NCI-H748 (cell line): ENCODE measurements around the gene ISG20.
A peak's percentile ranks its signal among the peaks of the same experiment; 100 is the strongest.

Experiments
- DNase-seq: peaks from one replicate; lab custom pipeline; 2025; ENCODE audit not compliant: unreplicated experiment; lab: John Stamatoyannopoulos, UW

Gene ISG20

DNA sequence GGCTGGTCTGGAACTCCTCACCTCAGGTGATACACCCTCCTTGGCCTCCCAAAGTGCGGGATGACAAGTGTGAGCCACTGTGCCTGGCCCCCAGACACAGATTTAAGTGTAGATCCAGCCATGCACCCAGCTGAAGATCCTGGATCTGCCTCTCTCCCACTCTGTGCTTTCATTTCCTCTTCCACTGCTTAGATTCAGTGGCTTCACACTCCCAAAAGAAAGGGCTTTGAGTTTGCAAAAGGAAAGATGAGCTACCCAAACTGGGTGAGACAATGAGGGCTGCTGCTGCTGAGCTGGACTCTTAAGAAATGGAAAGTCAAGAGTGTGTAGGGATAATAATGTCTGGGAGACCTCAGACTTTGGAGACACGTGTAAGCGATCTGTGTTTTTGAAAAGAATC is 45.5 kb downstream of the ISG20 start:
- DNase-seq: no peak

DNA sequence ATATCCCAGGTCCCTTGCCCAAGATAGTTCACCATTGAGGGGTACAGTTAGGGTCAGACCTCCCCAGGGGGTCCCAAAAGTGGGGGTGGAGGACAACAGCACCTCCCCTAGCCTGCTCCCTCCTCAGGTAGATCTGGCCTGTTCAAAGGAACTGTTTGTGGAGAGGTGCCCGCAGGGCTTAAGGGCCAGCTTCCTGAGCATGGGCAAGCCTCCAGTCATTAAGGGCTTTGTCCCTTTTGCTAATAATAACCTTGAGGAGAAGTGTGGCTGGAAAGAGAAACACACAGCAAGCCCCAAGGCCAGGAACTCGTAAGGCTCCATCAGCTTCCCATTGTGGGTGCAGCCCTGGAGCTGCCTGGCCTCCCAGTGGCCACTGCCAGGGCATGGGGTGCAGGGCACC is 47.4 kb downstream of the ISG20 start:
- no peak for DNase-seq

DNA sequence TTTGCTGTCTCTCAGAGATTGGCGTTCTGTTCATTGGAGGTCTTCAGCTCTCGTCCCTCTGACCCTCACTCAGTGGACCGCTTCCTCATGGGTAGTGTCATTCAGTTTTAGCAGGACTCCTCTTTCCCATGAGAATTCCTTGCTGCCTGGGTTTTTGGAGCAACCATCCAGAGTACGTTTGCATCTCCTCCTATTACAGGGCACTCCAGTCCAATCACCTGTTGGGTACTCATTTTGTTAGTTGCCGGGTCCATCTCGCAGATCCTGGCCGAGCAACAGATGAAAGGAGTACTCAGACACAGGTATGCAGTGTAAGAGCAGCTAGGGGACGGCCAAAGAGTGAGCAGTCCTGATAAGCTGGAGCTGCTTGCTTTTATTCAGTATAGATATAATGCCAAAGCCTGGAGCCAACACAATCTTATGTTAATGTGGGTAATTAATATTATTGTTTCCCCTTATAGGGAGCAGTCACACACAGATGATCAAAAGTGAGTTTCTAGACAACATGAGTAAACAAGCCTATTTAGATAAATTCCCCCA is 49.6 kb downstream of the ISG20 start:
- DNase-seq: peak; percentile 3

DNA sequence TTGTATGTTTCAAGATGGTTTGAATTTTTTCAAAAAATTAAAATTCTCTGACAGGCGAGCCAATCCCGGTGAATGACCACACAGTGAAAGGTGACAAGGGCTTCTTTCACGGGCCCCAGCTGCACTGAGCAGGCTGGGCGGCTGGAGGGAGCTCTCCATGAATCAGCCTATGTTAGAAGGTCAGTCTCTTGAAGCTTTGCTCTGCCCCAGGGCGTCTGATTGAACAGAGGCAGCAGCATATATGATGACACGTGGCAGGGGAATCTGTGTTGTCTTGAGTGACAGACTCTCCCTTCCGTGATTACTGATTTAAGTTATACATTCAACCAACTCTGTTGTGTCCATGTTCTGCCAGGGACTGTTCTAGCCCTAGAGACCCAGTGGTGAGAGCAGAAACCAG is 51.5 kb downstream of the ISG20 start:
- DNase-seq: no peak

DNA sequence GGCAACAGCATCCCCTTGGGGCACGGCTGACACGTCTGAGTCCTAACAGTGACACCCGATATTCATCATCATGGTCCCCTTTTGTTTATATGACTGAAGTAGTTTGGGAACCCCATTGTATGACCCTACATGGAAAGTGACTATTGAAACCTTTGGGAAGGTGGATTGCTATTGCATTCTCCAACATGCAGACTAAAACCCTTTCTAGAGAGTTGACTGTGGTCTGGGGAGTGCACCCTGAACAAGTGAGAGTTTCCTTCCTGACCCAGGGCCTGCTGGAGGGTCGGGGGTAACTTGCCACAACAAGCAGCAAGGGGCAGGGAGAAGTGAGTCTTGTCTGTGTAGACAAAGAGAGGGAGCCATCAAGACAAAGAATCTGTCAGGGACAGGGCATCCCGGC is 54.4 kb downstream of the ISG20 start:
- no peak for DNase-seq

DNA sequence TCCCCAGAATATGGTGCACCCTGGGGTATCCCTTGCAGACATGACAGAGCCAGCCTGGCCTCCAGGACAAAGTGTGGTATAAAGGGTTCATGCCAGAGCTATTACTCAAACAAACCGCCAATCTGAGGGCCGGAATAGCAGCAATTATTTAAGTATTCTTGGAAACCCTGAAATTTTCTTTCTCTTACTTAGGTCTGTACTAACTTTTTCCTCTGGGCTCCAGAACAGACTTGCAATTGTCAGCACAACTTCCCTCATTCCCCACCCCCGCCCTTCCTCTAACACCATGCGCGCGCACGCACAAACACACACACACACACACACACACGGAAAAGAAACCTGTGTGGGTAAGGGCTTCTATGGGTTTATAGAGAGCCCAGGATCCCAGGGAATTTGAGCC is 56.3 kb downstream of the ISG20 start:
- no peak for DNase-seq

DNA sequence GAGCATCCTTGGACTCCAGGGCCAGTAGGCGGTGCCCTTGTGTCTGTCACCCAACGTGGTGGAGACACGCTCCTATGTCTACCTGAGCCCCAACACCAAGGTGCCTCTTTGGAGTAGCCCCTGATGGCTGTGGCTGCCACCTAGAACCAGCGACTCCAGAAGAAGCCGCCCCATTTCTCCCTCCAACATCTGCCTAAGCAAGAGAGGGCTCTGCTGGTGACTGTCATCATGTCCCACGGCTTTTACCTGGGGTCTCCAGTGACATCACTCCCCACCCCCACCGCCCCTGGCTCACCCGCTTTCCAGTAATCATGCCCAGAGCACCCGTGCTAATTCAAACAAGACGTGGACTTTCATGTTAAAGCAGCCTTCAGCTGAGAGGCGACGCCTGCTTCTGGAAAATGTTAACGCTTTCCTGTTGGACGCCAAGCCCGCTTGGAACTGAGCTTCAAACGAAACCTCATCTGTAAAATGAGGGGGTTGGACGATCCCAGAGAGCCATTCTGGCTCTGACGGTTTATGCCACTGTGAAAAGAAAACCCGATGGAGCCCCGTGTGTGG is 57.0 kb downstream of the ISG20 start:
- DNase-seq: no peak

DNA sequence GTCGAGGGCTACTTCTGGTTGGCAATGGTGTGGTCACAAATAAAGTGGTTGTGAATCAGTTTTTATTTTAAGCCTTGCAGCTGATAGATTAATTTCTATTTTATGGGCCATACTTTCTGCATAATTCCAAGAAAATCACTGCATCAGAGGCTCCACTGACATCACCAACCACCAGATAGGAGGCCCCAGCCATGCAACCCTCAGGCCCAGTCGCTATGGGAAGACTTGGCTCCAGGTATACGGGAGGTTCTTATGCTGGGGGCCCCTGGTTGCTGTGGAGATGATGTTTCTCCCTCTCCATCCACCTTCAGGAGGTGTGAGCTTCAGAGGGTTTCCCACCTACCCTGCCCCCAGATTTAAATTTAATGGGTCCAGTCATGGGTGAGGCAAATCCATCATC is 57.4 kb downstream of the ISG20 start:
- no peak for DNase-seq

DNA sequence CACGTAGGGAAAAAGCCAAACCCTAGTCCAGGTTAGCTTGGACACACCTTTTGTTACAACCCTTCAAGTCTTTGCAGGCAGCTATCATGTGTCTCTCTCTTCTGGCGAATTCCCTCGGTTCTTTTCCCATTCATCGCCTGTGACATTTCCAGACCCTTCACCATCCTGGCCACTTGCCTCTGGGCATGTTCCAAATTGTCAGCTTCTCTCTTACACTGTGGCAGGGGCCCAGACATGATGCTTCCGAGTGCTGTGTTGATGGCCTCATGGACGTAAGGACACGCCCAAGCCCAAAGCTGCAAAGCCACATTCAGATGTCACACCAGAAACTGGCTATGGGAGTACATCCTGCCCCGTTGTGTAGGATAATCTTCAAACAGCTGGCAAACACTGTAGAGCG is 58.5 kb downstream of the ISG20 start:
- DNase-seq: no peak

DNA sequence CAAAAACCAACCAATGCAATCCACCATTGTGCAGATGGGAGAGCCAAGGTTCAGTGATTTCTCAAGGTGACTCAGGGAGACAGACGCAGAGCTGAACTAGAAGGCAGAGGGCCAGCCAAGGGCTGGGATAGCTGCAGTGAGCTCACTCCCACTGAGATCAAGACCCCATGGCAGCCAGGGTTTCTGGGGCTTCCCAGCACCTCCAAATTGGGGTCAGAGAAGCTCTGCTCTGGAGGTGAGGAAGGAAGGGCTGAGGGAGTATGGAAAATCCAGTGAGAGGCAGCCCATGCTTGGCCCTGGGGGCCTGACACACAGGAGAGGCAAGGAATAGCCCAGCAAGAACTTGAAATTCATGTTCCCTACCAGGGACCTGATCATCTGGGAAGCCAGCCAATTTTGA is 61.0 kb downstream of the ISG20 start:
- DNase-seq: no peak

DNA sequence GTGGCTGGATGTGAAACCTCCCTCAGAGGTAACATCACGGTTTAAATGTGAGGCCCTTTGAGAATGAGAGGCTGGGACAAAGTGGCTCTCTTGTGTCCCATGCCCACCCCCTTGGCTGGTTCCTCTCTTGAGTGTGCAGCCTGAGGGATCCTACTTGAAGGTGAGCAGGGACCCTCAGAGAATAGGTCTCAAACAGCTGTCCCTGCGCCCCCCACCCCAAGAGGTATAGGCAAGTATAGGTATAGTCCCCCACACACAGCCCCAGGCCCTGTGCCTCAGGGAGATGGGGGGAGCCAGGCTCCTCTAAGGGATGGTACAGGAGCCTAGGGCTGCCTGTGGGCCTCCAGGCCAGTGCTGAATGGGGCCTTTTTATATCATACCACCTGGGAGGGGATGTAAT is 61.9 kb downstream of the ISG20 start:
- DNase-seq: no peak

DNA sequence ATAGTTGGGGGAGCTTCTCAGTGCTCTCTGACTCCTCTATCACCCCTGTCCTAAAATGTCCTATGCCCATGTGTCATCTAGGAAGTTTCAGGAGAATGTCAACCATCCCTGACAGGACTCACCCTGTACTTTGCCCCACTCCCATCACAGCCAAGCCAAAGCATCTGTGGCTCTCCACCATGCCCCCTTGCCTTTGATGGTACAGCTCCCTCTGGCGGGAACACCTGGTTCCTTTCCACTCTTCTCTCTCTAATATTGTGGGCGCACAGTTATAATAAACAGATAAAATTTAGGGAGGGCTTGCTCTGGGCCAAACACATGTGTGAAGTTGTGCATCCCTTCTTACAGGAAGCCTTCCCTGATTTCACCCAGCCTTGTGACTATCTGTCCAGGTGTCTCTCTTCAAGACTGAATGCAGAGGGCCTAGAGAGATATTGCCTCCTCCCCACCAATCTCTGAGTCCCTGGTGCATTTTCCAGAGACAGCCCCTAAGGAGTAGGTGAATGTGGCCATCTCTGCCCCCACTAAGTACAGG is 62.8 kb downstream of the ISG20 start:
- DNase-seq: peak; percentile 23

DNA sequence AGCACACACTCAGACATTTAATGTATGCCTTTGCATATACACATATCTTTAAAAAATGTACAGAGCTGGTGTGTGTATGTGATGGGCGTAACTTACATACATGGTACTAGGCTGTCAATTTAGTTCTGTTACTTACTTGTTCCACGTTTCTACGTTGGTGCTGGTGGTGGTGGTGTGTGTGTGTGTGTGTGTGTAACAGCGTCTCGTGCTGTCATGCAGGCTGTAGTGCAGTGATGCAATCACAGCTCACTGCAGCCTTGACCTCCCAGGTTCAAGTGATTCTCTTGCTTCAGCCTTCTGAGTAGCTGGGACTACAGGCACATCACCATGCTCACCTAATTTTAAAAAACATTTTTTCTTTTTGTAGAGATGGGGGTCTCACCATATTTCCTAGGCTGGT is 64.2 kb downstream of the ISG20 start:
- no peak for DNase-seq

DNA sequence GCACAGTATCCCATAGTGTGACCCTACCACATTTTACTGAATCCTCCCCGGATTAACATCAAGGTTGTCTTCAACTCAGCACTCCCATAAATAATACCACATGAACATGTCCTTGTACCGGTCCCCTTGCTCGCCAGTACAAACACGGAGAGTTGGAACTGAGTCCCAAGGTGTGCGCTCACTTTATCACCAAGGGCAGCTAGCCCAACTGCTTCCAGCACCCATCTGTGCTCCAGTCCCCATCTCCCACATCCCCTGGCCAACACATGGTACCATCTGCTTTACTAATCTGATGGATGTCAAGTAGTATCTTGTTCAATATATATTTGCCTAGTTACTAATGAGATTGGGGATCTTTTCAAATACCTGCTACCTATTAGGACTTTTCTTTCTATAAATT is 64.7 kb downstream of the ISG20 start:
- no peak for DNase-seq

DNA sequence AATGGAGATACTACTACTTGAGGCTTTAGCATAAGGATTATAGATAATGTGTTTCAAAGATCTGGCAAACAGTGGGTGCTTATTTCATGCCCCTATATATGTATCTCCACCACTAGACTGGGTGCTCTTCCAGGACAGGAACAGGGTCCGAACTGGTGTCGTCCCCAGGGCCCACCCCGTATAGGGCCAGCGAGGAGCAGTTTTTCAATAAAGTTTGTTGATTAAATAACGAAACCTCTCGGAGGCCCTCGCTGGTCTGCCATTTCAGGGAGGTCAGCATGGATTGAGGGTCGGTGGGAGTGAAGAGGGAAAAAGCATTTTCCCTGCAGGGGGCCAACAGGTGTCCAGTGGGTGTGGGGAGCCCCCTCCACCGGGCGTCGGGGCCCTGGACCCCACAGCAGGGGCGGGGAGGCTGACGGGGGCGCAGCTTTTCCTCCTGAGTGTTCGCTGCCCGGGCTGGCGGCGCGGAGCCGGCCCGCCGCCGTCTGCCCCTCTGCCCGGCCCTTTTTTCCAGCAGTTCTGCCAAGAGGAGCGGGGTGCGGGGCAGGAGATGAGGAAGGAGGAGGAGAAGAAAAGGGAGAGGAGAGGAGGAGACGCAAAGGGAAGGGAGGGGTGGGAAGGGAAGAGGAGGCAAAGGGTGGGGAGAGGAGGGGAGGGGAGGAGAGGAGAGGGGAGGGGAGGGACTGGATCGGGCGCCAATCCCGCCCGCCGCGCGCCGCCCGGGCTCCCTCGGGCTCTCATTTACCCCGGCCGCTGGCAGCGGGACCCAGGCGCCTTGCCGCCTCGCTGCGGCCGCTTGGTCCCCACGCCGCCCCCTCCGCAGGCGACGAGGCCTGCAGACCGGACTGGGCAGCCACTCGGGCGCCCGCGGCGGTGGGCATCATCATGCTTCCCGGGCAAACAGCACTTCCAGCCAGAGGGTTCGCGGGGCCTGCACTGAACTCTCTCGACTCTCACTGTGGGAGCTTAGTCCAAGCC is 66.3 kb downstream of the ISG20 start:
- peak; percentile 46 for DNase-seq

DNA sequence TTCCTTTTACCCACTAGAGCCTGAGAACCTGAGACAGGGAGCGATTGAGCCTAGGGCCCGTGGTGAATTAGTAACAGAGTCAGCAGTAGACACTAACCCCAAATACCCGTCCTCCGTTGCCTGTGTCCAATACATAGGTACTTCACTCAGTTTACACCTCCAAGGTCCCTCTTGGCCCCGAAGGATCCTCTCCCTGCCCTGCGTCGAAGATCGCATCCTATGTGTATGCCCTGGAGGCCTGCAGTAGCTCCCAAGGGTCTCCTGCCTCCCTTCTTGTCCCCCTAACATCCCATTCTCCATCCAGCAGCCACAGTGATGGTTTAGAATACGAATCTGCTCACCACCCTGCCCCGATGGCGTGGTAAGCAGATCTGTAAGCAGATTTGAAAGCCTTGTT is 67.0 kb downstream of the ISG20 start:
- no peak for DNase-seq
